IMR-90 (cell line): Measurements from ENCODE around the gene KAT6B. TPM values are rescaled to one million over a fixed set of nuclear protein-coding genes. Genes with fewer than 3 reads are reported as not detected.
"Not testable (repeated sequence)": the region's sequence is repeated elsewhere in the genome, so short reads cannot be mapped to it uniquely, and the experiment has no call there.

Source experiments
- ATAC-seq: fragments of 200-7000 bp; cut with Tn5 transposase; 2 replicates; pipeline ENCODE4 v1.9.1; 2020; ENCODE audit warnings: low read depth, mild to moderate bottlenecking, moderate library complexity
- BruUV-seq: library from RNA; stranded (reverse); fragments of 400-500 nt; replicated peaks from 2 replicates; lab custom pipeline; 2021; lab: Mats Ljungman, UMichigan
- CTCF ChIA-PET: fragments of 300-600 bp; formaldehyde crosslinking; extraction: SDS; loops from one replicate; lab custom pipeline; 2021; ENCODE audit warnings: antibody characterized with exemption; lab: Yijun Ruan, JAX
- POLR2A ChIA-PET: fragments of 300-600 bp; sonication (Branson Sonifier 250); formaldehyde crosslinking; loops from one replicate; lab custom pipeline; 2022; ENCODE audit warnings: antibody characterized with exemption; ENCODE audit not compliant: unreplicated experiment; lab: Charles Lee
- DNase-seq: peaks from one replicate; pipeline ENCODE4 v3.0.0; 2013
- H2AFZ ChIP-seq: replicated peaks from 2 replicates; pipeline ENCODE3; 2013; ENCODE audit warnings: low read length, mild to moderate bottlenecking; ENCODE audit not compliant: poor library complexity
- H2AK5ac ChIP-seq: 2 replicates; pipeline ENCODE4 v1.6.1; 2013; ENCODE audit warnings: low read depth, low read length, inconsistent platforms
- H2AK9ac ChIP-seq: replicated peaks from 2 replicates; pipeline ENCODE3; 2013; ENCODE audit warnings: mild to moderate bottlenecking, low read depth, low read length, moderate library complexity; ENCODE audit not compliant: poor library complexity
- H2BK120ac ChIP-seq: 2 replicates; pipeline ENCODE4 v1.6.1; 2013; ENCODE audit warnings: low read depth, low read length, inconsistent platforms
- H2BK15ac ChIP-seq: 3 replicates; pipeline ENCODE4 v1.6.1; 2013; ENCODE audit warnings: low read depth, low read length, inconsistent platforms
- H2BK20ac ChIP-seq: 2 replicates; pipeline ENCODE4 v1.6.1; 2013; ENCODE audit warnings: low read depth, mild to moderate bottlenecking, inconsistent platforms, low read length, moderate library complexity
- H2BK5ac ChIP-seq: 2 replicates; pipeline ENCODE4 v1.6.1; 2013; ENCODE audit warnings: mild to moderate bottlenecking, low read depth, low read length, inconsistent platforms; ENCODE audit not compliant: poor library complexity, severe bottlenecking
- H3K14ac ChIP-seq: replicated peaks from 2 replicates; pipeline ENCODE4 v1.6.1; 2013; ENCODE audit warnings: low read depth, low read length, inconsistent platforms
- H3K18ac ChIP-seq: 2 replicates; pipeline ENCODE4 v1.6.1; 2013; ENCODE audit warnings: low read depth, low read length, control low read depth
- H3K23ac ChIP-seq: 2 replicates; pipeline ENCODE4 v1.6.1; 2013; ENCODE audit warnings: low read depth, low read length, inconsistent platforms
- H3K27ac ChIP-seq: 2 replicates; pipeline ENCODE4 v1.5.1; 2013; ENCODE audit warnings: mild to moderate bottlenecking, control low read depth, low read length; ENCODE audit not compliant: insufficient read depth
- H3K27me3 ChIP-seq: 2 replicates; pipeline ENCODE4 v1.6.1; 2013; ENCODE audit warnings: low read length; ENCODE audit not compliant: control insufficient read depth, insufficient read depth
- H3K36me3 ChIP-seq: 2 replicates; pipeline ENCODE4 v1.6.1; 2013; ENCODE audit warnings: low read length, mixed read lengths; ENCODE audit not compliant: control insufficient read depth, insufficient read depth
- H3K4ac ChIP-seq: 2 replicates; pipeline ENCODE4 v1.6.1; 2013; ENCODE audit warnings: low read depth, low read length, inconsistent platforms
- H3K4me1 ChIP-seq: 2 replicates; pipeline ENCODE4 v1.6.1; 2013; ENCODE audit warnings: low read length, mixed read lengths; ENCODE audit not compliant: control insufficient read depth, insufficient read depth
- H3K4me2 ChIP-seq: 2 replicates; pipeline ENCODE4 v1.6.1; 2013; ENCODE audit warnings: low read depth, mild to moderate bottlenecking, control low read depth, low read length, moderate library complexity
- H3K4me3 ChIP-seq: 2 replicates; pipeline ENCODE4 v1.5.1; 2013; ENCODE audit warnings: low read depth, mild to moderate bottlenecking, control low read depth, low read length, moderate library complexity; ENCODE audit not compliant: insufficient read depth
- H3K56ac ChIP-seq: 2 replicates; pipeline ENCODE4 v1.6.1; 2013; ENCODE audit warnings: low read length, inconsistent platforms; ENCODE audit not compliant: insufficient read depth; ENCODE audit errors: extremely low read depth
- H3K79me1 ChIP-seq, 2 experiments: 2 replicates each; pipeline ENCODE4 v1.6.1; 2013; ENCODE audit warnings: low read length in 2 of 2, inconsistent platforms in 1 of 2, low read depth in 1 of 2
- H3K9ac ChIP-seq: 2 replicates; pipeline ENCODE4 v1.6.1; 2013; ENCODE audit warnings: low read depth, low read length, control low read depth
- H3K9me1 ChIP-seq: 2 replicates; pipeline ENCODE4 v1.6.1; 2013; ENCODE audit warnings: low read length, inconsistent platforms; ENCODE audit not compliant: insufficient read depth
- H3K9me3 ChIP-seq: 2 replicates; pipeline ENCODE4 v1.6.1; 2013; ENCODE audit warnings: low read length; ENCODE audit not compliant: control insufficient read depth, insufficient read depth
- H4K20me1 ChIP-seq: 2 replicates; pipeline ENCODE4 v1.6.1; 2013; ENCODE audit warnings: low read length, inconsistent platforms; ENCODE audit not compliant: insufficient read depth
- H4K5ac ChIP-seq: 2 replicates; pipeline ENCODE4 v1.6.1; 2013; ENCODE audit warnings: mild to moderate bottlenecking, low read depth, low read length, control low read depth
- H4K8ac ChIP-seq, 2 experiments: 2 replicates each; pipeline ENCODE4 v1.6.1; 2013; ENCODE audit warnings: low read depth in 2 of 2, low read length in 2 of 2, control low read depth in 1 of 2, inconsistent platforms in 1 of 2
- H4K91ac ChIP-seq: 2 replicates; pipeline ENCODE4 v1.6.1; 2013; ENCODE audit warnings: low read depth, low read length, inconsistent platforms; ENCODE audit not compliant: insufficient read depth
- ELK1 ChIP-seq: fragments of 150-350 bp; IDR thresholded peaks from 2 replicates; pipeline ENCODE4 v1.6.1; 2016; ENCODE audit warnings: low read depth, mild to moderate bottlenecking, low read length, moderate library complexity, borderline replicate concordance
- MXI1 ChIP-seq: IDR thresholded peaks from 2 replicates; pipeline ENCODE4 v1.6.1; 2012; ENCODE audit warnings: low read depth, mild to moderate bottlenecking, low read length, moderate library complexity, borderline replicate concordance
- RAD21 ChIP-seq: IDR thresholded peaks from 2 replicates; pipeline ENCODE4 v1.6.1; 2012; ENCODE audit warnings: low read length, improper control_type of control experiment
- RCOR1 ChIP-seq: IDR thresholded peaks from 2 replicates; pipeline ENCODE4 v1.6.1; 2012; ENCODE audit warnings: mild to moderate bottlenecking, low read length, improper control_type of control experiment; ENCODE audit not compliant: insufficient replicate concordance
- WGBS, 2 experiments: methylation state at CpG; one replicate each; pipeline versions ENCODE4 v1.1.5 to v1.1.7; 2013; ENCODE audit warnings: missing lambda C conversion rate in 2 of 2; ENCODE audit not compliant: insufficient read length in 1 of 2; ENCODE audit errors: extremely low coverage in 2 of 2; 5-methylcytosine and 5-hydroxymethylcytosine counted together
- dilution Hi-C: fragments of 300-500 bp; cut with HindIII; formaldehyde crosslinking; loops from one replicate; pipeline ENCODE4 v1.14.3; 2018; ENCODE audit warnings: low sequenced_read_pairs; ENCODE audit not compliant: unreplicated experiment
- in situ Hi-C: fragments of 300-500 bp; cut with MboI; formaldehyde crosslinking; loops from 3 replicates; pipeline ENCODE4 v1.14.3; 2019; ENCODE audit warnings: low sequenced_read_pairs, inconsistent platforms, mixed read lengths
- intact Hi-C: fragments of 100-400 bp; cut with micrococcal nuclease; formaldehyde crosslinking; loops from 2 replicates; pipeline ENCODE4 v1.10.0; 2022
- polyA plus RNA-seq, 3 experiments: library from polyadenylated mRNA; depleted of rRNA; stranded (reverse); fragments of >200 nt; gene quantifications; 2 replicates each; pipeline ENCODE4 v1.2.3, GENCODE V29; 2012; ENCODE audit warnings: low replicate concordance in 1 of 3
- total RNA-seq: library from RNA; depleted of rRNA; stranded (reverse); fragments of >200 nt; gene quantifications from 2 replicates; pipeline ENCODE4 v1.2.3, GENCODE V29; 2012

KAT6B gene
- total and polyA plus RNA-seq, 2 of the 4 experiments (the other 2 are of a cell fraction), result 8.8 to 28.1 TPM

GRCh38 chr10:74787457-74787856 lies 38.9 kb upstream of the KAT6B start:
- BruUV-seq, result no TSS peak
- Histone ChIP-seq H4K8ac (no peak overlapping the region), H4K5ac (no peak overlapping the region), H3K9me3 (no peaks in the 10 kb centered on the region), H3K23ac (no peak overlapping the region), H2AK5ac (no peak overlapping the region), H2AFZ (no peak overlapping the region), H3K79me1 (no peaks in the 10 kb centered on the region), H3K9ac (no peak overlapping the region), H2BK15ac (no peak overlapping the region), H2AK9ac (no peak overlapping the region), H3K27ac (no peak overlapping the region), H3K14ac (no peak overlapping the region), H3K27me3 (no peaks in the 10 kb centered on the region), H3K4me2 (no peak overlapping the region), H3K56ac (no peak overlapping the region), H4K91ac (no peak overlapping the region), H2BK5ac (no peak overlapping the region), H3K9me1 (no peaks in the 10 kb centered on the region), H2BK20ac (no peak overlapping the region), H3K4me1 (no peaks in the 10 kb centered on the region), H3K4me3 (no peak overlapping the region), H3K4ac (no peak overlapping the region), H3K36me3 (no peaks in the 10 kb centered on the region), H4K20me1 (no peaks in the 10 kb centered on the region), H2BK120ac (no peak overlapping the region), H3K18ac (no peak overlapping the region)
- TF ChIP-seq RCOR1 (no peak), ELK1 (no peak), RAD21 (no peak), MXI1 (no peak)
- DNase-seq (no peak), ATAC-seq (no peak)
- intact Hi-C loops, result no loop called here
- 94 to 100% methylated on average over 2 to 3 of the region's 5 CpGs for WGBS, 2 experiments
- in situ Hi-C loops, result no loop called here
- ChIA-PET CTCF (no interaction called here), POLR2A (no interaction called here)
- dilution Hi-C loops, result no loop called here

GRCh38 chr10:74791979-74792378 lies 34.4 kb upstream of the KAT6B start:
- dilution Hi-C loops, H2BK15ac ChIP-seq, H2AK5ac ChIP-seq, H3K23ac ChIP-seq, H2AFZ ChIP-seq, H3K79me1 ChIP-seq, H3K14ac ChIP-seq, H2BK5ac ChIP-seq, H3K18ac ChIP-seq, H2AK9ac ChIP-seq, H3K9ac ChIP-seq, H4K5ac ChIP-seq, H3K9me3 ChIP-seq, H3K27me3 ChIP-seq, H3K9me1 ChIP-seq, H3K4me1 ChIP-seq, in situ Hi-C loops, CTCF ChIA-PET, H3K36me3 ChIP-seq, ATAC-seq, H3K4ac ChIP-seq, H4K91ac ChIP-seq, H2BK20ac ChIP-seq, DNase-seq, POLR2A ChIA-PET, H2BK120ac ChIP-seq, H3K4me3 ChIP-seq, BruUV-seq, H4K8ac ChIP-seq, H3K56ac ChIP-seq, intact Hi-C loops, H4K20me1 ChIP-seq, H3K27ac ChIP-seq, H3K4me2 ChIP-seq: not testable (repeated sequence)
- 96% methylated on average over 4 of the region's 5 CpGs; no CpG with 5 or more reads in 1 of the 2 experiments for WGBS, 2 experiments
